Neutrophil (primary cell): ENCODE measurements around the gene NFATC3.

Source experiments
- H3K27ac ChIP-seq: fragments of 200-600 bp; sonication (generic); 2 replicates; pipeline ENCODE4 v1.5.1; 2016; ENCODE audit warnings: mild to moderate bottlenecking, moderate library complexity
- H3K27me3 ChIP-seq: fragments of 200-600 bp; sonication (generic); 2 replicates; pipeline ENCODE4 v1.6.0; 2016; ENCODE audit warnings: mild to moderate bottlenecking
- H3K36me3 ChIP-seq: fragments of 200-600 bp; sonication (generic); 2 replicates; pipeline ENCODE4 v1.5.1; 2017
- H3K4me1 ChIP-seq, 2 experiments: fragments of 200-600 bp in 1 of 2; sonication (generic) in 1 of 2; 1 replicate in 1 of 2; 2 replicates in 1 of 2; pipeline versions ENCODE4 v1.5.1 to v1.6.1; 2013 to 2016; ENCODE audit warnings: low read depth in 1 of 2, low read length in 1 of 2, mild to moderate bottlenecking in 1 of 2, moderate library complexity in 1 of 2; ENCODE audit not compliant: control insufficient read depth in 1 of 2, insufficient read depth in 1 of 2
- H3K4me3 ChIP-seq, 2 experiments: fragments of 200-600 bp in 1 of 2; sonication (generic) in 1 of 2; 1 replicate in 1 of 2; 2 replicates in 1 of 2; pipeline ENCODE4 v1.5.1; 2013 to 2016; ENCODE audit warnings: low read depth in 1 of 2, low read length in 1 of 2, mild to moderate bottlenecking in 1 of 2, moderate library complexity in 1 of 2
- H3K9me3 ChIP-seq: fragments of 200-600 bp; sonication (generic); 2 replicates; pipeline ENCODE4 v1.5.1; 2016
- CTCF ChIP-seq: fragments of 200-600 bp; sonication (generic); IDR thresholded peaks from 2 replicates; pipeline ENCODE4 v1.5.1; 2016; ENCODE audit warnings: antibody characterized with exemption

NFATC3 gene

DNA sequence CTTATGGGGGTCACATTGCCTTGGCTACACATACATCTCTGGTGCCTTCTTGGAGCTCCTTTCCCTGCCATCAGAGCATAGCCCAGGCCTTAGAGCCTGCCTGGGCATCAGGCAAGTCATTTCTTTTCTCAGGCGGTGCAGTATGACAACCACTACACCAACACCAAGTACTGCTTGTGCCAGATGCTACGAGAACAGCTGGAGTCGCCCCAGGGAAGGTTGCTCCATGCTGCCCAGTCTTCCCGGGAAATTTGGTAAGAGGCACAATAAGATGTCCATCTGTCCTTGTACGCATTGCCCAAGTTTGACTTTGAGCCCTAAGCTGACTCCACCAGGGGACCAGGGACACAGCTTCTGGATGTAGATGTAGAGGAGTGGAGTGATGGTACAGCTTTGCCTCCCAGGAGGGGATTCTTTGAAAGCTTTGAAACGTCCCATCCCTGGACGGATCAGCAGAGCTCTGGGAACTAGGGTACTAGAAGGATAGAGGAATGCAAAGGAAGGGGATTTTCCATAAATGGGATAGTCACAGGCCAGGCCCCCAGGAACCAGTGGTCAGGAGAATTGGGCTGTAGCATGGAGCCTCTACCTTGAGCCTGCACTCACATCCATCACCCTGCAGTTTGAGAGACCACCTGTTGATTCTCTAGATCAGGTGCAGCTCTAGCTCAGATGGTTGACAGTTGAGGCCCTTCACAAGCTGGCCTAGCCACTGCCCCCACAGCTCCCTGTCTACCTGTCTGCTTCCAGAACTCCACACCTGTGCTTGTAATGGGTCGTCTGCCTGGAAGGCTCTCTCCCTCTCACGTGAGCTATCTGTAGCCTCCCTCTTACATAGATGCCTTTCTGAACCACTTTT, 11.0 kb upstream of the NFATC3 start:
- no peak for TF ChIP-seq CTCF
- Histone ChIP-seq H3K9me3 (no peaks in the 10 kb centered on the region), H3K27ac (peak overlapping the region; percentile 95), H3K36me3 (peaks cover 45% of the 10 kb centered on the region), H3K4me1 (peaks cover 71 to 88% of the 10 kb centered on the region in 2 experiments), H3K4me3 (no peak overlapping the region), H3K27me3 (no peaks in the 10 kb centered on the region)

DNA sequence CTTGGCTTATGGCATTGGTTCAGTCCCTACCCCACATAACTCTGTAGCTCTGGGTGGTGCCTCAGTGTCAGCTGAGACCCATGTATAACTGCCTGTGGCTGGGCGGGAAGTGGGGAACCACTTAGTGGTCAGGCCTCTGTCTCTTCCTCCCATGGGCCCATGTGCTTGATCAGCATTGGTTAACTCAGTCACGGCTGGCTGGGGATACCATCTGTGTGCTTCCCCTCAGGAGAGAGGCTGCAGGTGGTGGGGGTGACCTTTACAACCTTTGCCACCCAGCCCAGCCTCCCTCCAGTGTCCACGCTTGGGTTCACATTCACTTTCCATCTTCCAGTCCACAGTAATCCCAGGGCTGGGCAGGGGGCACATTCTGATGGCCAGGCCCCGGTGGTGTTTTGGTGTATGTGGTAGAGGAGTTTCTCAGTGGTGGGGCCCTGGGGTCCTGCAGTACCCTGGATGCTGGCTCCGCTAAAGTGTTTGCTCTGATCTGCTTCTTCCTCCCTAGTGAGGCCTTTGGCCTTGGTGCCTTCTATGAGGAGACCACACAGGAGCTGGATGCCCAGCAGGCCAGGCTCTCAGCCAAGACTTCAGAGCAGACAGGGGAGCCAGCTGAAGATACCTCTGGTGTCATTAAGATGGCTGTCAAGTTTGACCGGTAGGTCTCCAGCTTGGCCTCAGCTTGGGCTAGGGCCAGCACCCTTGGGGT, 10.2 kb upstream of the NFATC3 start:
- Histone ChIP-seq H3K4me1 (peaks cover 72 to 88% of the 10 kb centered on the region in 2 experiments), H3K27ac (peak overlapping the region; percentile 95), H3K9me3 (no peaks in the 10 kb centered on the region), H3K27me3 (no peaks in the 10 kb centered on the region), H3K36me3 (peaks cover 45% of the 10 kb centered on the region), H3K4me3 (no peak overlapping the region)
- TF ChIP-seq CTCF, result no peak

DNA sequence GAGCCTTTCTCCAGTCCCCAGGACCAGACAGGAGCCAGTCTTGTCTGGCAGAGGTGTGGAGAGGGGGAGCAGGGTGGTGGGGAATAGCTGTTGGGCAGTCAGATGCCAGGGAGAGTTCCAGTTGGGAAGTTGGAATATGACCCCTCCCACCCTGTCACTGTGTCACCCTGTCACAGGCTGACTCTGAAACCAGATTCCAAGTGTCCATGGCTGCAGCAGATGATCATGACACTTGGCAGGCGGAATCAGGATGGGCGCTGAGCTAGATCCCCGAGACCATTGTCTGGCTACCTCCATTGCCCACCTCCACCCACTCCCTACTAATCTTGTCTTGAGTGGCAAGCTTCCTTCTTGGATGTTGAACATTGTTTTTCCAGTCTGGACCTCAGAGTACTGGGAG, 9.2 kb upstream of the NFATC3 start:
- TF ChIP-seq CTCF, result no peak
- peaks cover 71 to 88% of the 10 kb centered on the region in 2 experiments for H3K4me1 ChIP-seq
- H3K36me3 ChIP-seq, result peaks cover 42% of the 10 kb centered on the region
- no peaks in the 10 kb centered on the region for H3K9me3 ChIP-seq
- peak overlapping the region; percentile 95 for H3K27ac ChIP-seq
- H3K4me3 ChIP-seq, result no peak overlapping the region
- no peaks in the 10 kb centered on the region for H3K27me3 ChIP-seq

- Histone ChIP-seq H3K4me1 (peaks cover 71 to 90% of the 10 kb centered on the region in 2 experiments), H3K27me3 (no peaks in the 10 kb centered on the region), H3K27ac (peak overlapping the region; percentile 95), H3K9me3 (no peaks in the 10 kb centered on the region), H3K36me3 (peaks cover 38% of the 10 kb centered on the region), H3K4me3 (no peak overlapping the region)
- no peak for TF ChIP-seq CTCF
Measured at GRCh38 chr16:68076560-68076959, 8.6 kb upstream of the NFATC3 start.

DNA sequence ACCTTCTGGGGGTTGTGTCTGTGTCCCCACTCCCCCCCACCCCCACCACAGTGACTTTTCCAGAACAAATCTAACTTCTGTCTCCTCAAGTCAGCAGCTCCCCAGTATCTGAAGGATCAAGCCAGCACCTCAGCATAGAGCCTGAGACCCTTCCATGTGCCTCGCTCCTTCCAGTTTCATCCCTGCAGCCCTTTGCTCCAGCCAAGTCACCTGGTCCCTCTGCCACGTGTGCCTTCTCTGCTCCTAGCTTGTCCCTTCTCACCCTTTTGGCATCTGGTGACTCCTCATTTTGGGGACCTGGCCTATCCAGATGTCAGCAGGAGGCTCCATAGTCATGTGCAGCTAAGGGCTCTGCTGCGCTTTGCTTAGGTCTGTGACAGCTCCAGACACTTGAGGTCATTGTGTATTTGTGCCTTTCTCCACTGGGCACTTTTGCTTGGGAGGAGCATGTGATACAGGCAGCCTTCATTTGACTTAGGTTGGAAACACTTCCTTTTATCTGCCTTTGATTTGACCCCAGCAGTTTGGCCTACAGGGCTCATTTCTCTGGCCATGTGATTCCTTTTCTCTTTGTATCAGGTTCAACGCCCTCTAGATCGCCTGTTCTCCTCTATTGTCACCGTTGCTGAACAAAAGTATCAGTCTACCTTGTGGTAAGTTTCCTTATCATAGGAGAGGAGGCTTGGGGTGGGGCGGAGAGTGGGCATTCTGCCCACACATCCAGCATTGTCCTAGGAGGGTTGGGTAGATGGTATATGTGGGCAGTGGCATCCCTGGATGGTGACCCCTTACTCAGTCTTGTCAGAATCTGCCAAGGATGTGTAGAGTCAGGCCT, 7.1 kb upstream of the NFATC3 start:
- no peak for TF ChIP-seq CTCF
- H3K27ac ChIP-seq, result peak overlapping the region; percentile 95
- H3K9me3 ChIP-seq, result no peaks in the 10 kb centered on the region
- H3K27me3 ChIP-seq, result no peaks in the 10 kb centered on the region
- no peak overlapping the region for H3K4me3 ChIP-seq
- peaks cover 77 to 92% of the 10 kb centered on the region in 2 experiments for H3K4me1 ChIP-seq
- H3K36me3 ChIP-seq, result peaks cover 23% of the 10 kb centered on the region
